HG02588 (cell line): ENCODE results near the gene NCR1.
"Not testable (repeated sequence)": the region's sequence is repeated elsewhere in the genome, so short reads cannot be mapped to it uniquely, and the experiment has no call there.

Source experiments
- ATAC-seq: cut with Tn5 transposase; IDR thresholded peaks from one replicate; pipeline ENCODE4 v1.9.1; 2021; ENCODE audit warnings: mild to moderate bottlenecking, moderate library complexity; ENCODE audit not compliant: unreplicated experiment

NCR1 gene, protein sequence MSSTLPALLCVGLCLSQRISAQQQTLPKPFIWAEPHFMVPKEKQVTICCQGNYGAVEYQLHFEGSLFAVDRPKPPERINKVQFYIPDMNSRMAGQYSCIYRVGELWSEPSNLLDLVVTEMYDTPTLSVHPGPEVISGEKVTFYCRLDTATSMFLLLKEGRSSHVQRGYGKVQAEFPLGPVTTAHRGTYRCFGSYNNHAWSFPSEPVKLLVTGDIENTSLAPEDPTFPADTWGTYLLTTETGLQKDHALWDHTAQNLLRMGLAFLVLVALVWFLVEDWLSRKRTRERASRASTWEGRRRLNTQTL

GRCh38 chr19:54905803-54906511 lies at the start of gene NCR1:
Gene NCR1 (plus strand): TSS chr19:54906148. CDS start chr19:54906188, 40 bp downstream.
- no peak for ATAC-seq

- ATAC-seq = not testable (repeated sequence)
Measured at GRCh38 chr19:54858476-54858875, 47.5 kb upstream of the NCR1 start.

- not testable (repeated sequence) for ATAC-seq
Measured at GRCh38 chr19:54859421-54859820, 46.5 kb upstream of the NCR1 start.

DNA sequence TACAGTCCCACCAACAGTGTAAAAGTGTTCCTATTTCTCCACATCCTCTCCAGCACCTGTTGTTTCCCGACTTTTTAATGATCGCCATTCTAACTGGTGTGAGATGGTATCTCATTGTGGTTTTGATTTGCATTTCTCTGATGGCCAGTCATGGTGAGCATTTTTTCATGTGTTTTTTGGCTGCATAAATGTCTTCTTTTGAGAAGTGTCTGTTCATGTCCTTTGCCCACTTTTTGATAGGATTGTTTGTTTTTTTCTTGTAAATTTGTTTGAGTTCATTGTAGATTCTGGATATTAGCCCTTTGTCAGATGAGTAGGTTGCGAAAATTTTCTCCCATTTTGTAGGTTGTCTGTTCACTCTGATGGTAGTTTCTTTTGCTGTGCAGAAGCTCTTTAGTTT lies 42.5 kb upstream of the NCR1 start:
- ATAC-seq = not testable (repeated sequence)

DNA sequence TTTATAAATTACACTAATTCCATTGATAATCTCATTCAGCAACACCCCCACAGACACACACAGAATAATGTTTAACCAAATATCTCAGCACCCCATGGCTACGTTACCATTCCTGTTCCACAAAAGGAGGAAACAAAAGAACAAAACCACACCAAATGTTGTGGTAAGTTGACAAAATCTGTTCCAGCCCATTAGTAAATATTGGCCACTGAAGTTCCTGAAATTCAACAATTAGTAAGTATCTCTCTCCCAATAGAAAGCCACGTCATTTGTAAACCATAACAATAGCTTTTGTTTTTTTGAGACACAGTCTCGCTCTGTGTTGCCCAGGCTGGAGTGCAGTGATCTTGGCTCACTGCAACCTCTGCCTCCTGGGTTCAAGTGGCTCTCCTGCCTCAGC lies 34.3 kb upstream of the NCR1 start:
- ATAC-seq = no peak

GRCh38 chr19:54873990-54874389 lies 32.0 kb upstream of the NCR1 start, which contains the start of gene FCAR:
Gene FCAR (plus strand): TSS chr19:54874235. CDS start chr19:54874290, 55 bp downstream.
- no peak for ATAC-seq

GRCh38 chr19:54875506-54875905 lies 30.4 kb upstream of the NCR1 start:
- no peak for ATAC-seq

- ATAC-seq = no peak
Measured at GRCh38 chr19:54877471-54877870, 28.5 kb upstream of the NCR1 start.

DNA sequence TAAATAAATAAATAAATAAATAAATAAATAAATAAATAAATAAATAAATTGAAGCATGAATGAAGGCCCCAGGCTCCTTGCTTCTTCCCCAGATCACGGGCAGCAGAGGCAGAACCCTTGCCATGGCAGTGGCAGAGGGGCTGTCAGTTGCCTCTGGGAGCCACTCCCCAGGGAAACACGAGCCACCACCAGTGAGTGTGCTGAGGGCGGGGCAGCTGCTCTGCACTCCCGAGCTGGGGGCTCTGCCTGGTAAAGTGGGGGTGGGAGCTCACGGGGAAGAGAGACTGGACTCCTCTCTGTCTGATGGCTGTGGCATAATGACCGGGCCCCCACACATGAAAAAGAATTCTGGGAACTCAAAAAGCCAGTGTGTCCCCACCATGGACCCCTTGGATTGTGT lies 24.1 kb upstream of the NCR1 start:
- ATAC-seq = no peak

- no peak for ATAC-seq
Measured at GRCh38 chr19:54882758-54883157, 23.2 kb upstream of the NCR1 start.

GRCh38 chr19:54883228-54883627 lies 22.7 kb upstream of the NCR1 start:
- no peak for ATAC-seq

GRCh38 chr19:54888239-54888638 lies 17.7 kb upstream of the NCR1 start:
- no peak for ATAC-seq

DNA sequence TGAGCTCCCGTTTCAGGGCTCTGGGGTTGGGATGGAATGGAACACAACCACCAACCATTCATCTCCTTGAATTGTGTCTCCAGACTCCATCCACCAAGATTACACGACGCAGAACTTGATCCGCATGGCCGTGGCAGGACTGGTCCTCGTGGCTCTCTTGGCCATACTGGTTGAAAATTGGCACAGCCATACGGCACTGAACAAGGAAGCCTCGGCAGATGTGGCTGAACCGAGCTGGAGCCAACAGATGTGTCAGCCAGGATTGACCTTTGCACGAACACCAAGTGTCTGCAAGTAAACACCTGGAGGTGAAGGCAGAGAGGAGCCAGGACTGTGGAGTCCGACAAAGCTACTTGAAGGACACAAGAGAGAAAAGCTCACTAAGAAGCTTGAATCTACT lies 16.4 kb upstream of the NCR1 start:
- ATAC-seq = no peak

- ATAC-seq = no peak
Measured at GRCh38 chr19:54893406-54893805, 12.5 kb upstream of the NCR1 start.

DNA sequence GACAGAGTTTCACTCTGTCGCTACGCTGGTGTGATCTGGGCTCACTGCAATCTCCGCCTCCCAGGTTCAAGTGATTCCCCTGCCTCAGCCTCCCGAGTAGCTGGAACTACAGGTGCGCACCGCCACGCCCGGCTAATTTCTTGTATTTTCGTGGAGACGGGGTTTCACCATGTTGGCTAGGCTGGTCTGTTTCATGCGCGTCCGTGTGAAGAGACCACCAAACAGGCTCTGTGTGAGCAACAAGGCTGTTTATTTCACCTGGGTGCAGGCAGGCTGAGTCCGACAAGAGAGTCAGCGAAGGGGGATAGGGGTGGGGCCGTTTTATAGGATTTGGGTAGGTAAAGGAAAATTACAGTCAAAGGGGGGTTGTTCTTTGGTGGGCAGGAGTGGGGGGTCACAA lies 11.8 kb upstream of the NCR1 start:
- ATAC-seq = not testable (repeated sequence)

GRCh38 chr19:54896036-54896435 lies 9.9 kb upstream of the NCR1 start:
- no peak for ATAC-seq

- not testable (repeated sequence) for ATAC-seq
Measured at GRCh38 chr19:54898685-54899084, 7.3 kb upstream of the NCR1 start.

- not testable (repeated sequence) for ATAC-seq
Measured at GRCh38 chr19:54899646-54900045, 6.3 kb upstream of the NCR1 start.

- ATAC-seq = not testable (repeated sequence)
Measured at GRCh38 chr19:54901153-54901552, 4.8 kb upstream of the NCR1 start.

GRCh38 chr19:54902061-54902460 lies 3.9 kb upstream of the NCR1 start:
- ATAC-seq = no peak

GRCh38 chr19:54903303-54903702 lies 2.6 kb upstream of the NCR1 start:
- no peak for ATAC-seq

DNA sequence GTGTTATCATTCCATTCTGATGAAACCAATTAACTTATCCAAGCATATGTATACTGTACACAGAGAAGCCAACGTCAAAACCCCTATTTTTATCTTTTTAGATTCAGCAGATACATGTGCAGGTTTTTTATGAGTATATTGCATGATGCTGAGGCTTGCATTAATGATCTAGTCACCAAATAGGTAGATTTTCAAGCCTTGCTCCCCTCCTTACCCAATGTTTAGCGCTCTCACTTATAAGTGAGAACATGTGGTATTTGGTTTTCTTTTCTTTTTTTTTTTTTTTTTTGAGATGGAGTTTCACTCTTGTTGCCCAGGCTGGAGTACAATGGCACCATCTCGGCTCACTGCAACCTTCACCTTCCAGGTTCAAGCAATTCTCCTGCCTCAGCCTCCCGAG lies 1.7 kb upstream of the NCR1 start:
- ATAC-seq = not testable (repeated sequence)
